ENCODE data around the gene DMAC2L. TPM values are rescaled to one million over a fixed set of nuclear protein-coding genes. Genes with fewer than 3 reads are reported as not detected.
"Not testable (repeated sequence)": the region's sequence is repeated elsewhere in the genome, so short reads cannot be mapped to it uniquely, and the experiment has no call there.

Gene DMAC2L
- total RNA-seq, 1 experiment from 2014 or later, result 14.0 TPM

- ATAC-seq, result no peak
- no peak overlapping the region for H3K4me3 ChIP-seq (ENCODE audit: low read depth in 2 of 2, low read length in 2 of 2)
- H3K27ac ChIP-seq (ENCODE audit: low read length), result no peak overlapping the region
- CTCF ChIA-PET, result no interaction called here
- BruUV-seq (replicated peaks), result no TSS peak
- DNase-seq (ENCODE audit: low read depth, low spot score), result no peak
- no peak for TF ChIP-seq CTCF (IDR thresholded peaks at IDR 0.05)
- no peak for TF ChIP-seq REST (IDR thresholded peaks at IDR 0.05; ENCODE audit: insufficient read depth in 1 of 2, low read depth in 2 of 2, low read length in 1 of 2)
- TF ChIP-seq POLR2AphosphoS5 (IDR thresholded peaks at IDR 0.05; ENCODE audit: low read depth, low read length), result no peak
- no peak for TF ChIP-seq SIN3A (IDR thresholded peaks at IDR 0.05; ENCODE audit: borderline replicate concordance, insufficient read depth, low read depth, low read length)
- no peak for TF ChIP-seq TCF7L2 (IDR thresholded peaks at IDR 0.05; ENCODE audit: low read depth, low read length)
- no peaks in the 10 kb centered on the region for H3K9me3 ChIP-seq (ENCODE audit: control insufficient read depth, insufficient read depth, low read depth, low read length)
- H3K27me3 ChIP-seq (ENCODE audit: control insufficient read depth, insufficient read depth, low read length), result no peaks in the 10 kb centered on the region
- intact Hi-C loops (cut with micrococcal nuclease; ENCODE audit: unreplicated experiment), result no loop called here
- in situ Hi-C loops (cut with HindIII; ENCODE audit: low pct_unique_long_range_greater_than_20kb, low sequenced_read_pairs), result no loop called here
- POLR2A ChIA-PET, result no interaction called here
- H3K4me1 ChIP-seq (ENCODE audit: control insufficient read depth, insufficient read depth, low read length), result no peaks in the 10 kb centered on the region
- no peaks in the 10 kb centered on the region for H3K36me3 ChIP-seq (ENCODE audit: control insufficient read depth, insufficient read depth, low read length)
Observed at GRCh38 chr14:50354527-50354926, 42.4 kb downstream of the DMAC2L start.

DNA sequence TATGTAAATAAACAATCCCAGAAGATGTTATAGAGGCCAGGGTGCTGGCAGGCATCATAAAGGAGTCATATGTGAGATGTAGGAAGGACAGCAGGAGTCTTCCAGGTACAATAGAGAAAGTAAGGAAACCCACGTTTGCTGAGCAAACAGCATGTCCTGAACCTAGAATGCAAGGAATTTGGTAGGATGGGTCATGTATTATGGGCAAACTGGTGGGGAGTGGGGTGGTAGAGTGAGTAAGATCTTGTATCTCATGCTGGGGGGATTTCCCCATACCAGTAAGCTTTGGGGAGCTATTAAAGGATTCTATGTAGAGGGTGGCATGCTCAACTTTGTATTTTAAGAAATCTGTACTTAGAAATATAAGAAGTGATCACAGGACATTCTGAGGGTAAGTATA, 43.6 kb downstream of the DMAC2L start:
- Histone ChIP-seq H3K27ac (ENCODE audit: low read length) (no peak overlapping the region), H3K4me1 (ENCODE audit: control insufficient read depth, insufficient read depth, low read length) (no peaks in the 10 kb centered on the region), H3K27me3 (ENCODE audit: control insufficient read depth, insufficient read depth, low read length) (no peaks in the 10 kb centered on the region), H3K9me3 (ENCODE audit: control insufficient read depth, insufficient read depth, low read depth, low read length) (no peaks in the 10 kb centered on the region), H3K36me3 (ENCODE audit: control insufficient read depth, insufficient read depth, low read length) (no peaks in the 10 kb centered on the region), H3K4me3 (ENCODE audit: low read depth in 2 of 2, low read length in 2 of 2) (no peak overlapping the region)
- TF ChIP-seq SIN3A (IDR thresholded peaks at IDR 0.05; ENCODE audit: borderline replicate concordance, insufficient read depth, low read depth, low read length) (no peak), CTCF (IDR thresholded peaks at IDR 0.05) (no peak), TCF7L2 (IDR thresholded peaks at IDR 0.05; ENCODE audit: low read depth, low read length) (no peak), POLR2AphosphoS5 (IDR thresholded peaks at IDR 0.05; ENCODE audit: low read depth, low read length) (no peak), REST (IDR thresholded peaks at IDR 0.05; ENCODE audit: insufficient read depth in 1 of 2, low read depth in 2 of 2, low read length in 1 of 2) (no peak)
- intact Hi-C loops (cut with micrococcal nuclease; ENCODE audit: unreplicated experiment) (no loop called here), in situ Hi-C loops (cut with HindIII; ENCODE audit: low pct_unique_long_range_greater_than_20kb, low sequenced_read_pairs) (no loop called here)
- ATAC-seq, result no peak
- ChIA-PET CTCF (no interaction called here), POLR2A (no interaction called here)
- BruUV-seq (replicated peaks), result no TSS peak
- no peak for DNase-seq (ENCODE audit: low read depth, low spot score)

DNA sequence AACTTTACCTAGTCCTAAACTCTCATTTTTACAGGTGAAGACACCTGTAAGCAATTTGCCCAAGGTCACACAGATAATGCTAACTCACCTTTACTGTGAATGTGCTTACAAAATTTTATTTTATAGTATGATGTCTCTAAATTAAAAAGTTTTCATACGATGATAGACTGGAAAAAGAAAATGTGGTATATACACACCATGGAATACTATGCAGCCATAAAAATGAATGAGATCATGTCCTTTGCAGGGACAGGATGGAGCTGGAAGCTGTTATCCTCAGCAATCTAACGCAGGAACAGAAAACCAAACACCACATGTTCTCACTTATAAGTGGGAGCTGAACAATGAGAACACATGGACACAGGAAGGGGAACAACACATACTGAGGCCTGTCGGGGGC, 44.2 kb downstream of the DMAC2L start:
- H3K9me3 ChIP-seq (ENCODE audit: control insufficient read depth, insufficient read depth, low read depth, low read length); POLR2A ChIA-PET; in situ Hi-C loops (cut with HindIII; ENCODE audit: low pct_unique_long_range_greater_than_20kb, low sequenced_read_pairs); intact Hi-C loops (cut with micrococcal nuclease; ENCODE audit: unreplicated experiment); CTCF ChIA-PET; H3K27ac ChIP-seq (ENCODE audit: low read length); H3K4me3 ChIP-seq (ENCODE audit: low read depth in 2 of 2, low read length in 2 of 2); H3K27me3 ChIP-seq (ENCODE audit: control insufficient read depth, insufficient read depth, low read length); H3K36me3 ChIP-seq (ENCODE audit: control insufficient read depth, insufficient read depth, low read length); BruUV-seq (replicated peaks); ATAC-seq; DNase-seq (ENCODE audit: low read depth, low spot score); H3K4me1 ChIP-seq (ENCODE audit: control insufficient read depth, insufficient read depth, low read length): not testable (repeated sequence)
